HG02981 (cell line): ENCODE measurements around the gene CLDN20.
A peak's percentile ranks its signal among the peaks of the same experiment; 100 is the strongest.
"Not testable (repeated sequence)": the region's sequence is repeated elsewhere in the genome, so short reads cannot be mapped to it uniquely, and the experiment has no call there.

Experiments used
- ATAC-seq: cut with Tn5 transposase; IDR thresholded peaks from one replicate; pipeline ENCODE4 v1.9.1; 2021; ENCODE audit warnings: mild to moderate bottlenecking, moderate library complexity; ENCODE audit not compliant: unreplicated experiment

CLDN20 gene

GRCh38 chr6:155309150-155309549, 45.3 kb downstream of the CLDN20 start:
- ATAC-seq = no peak

GRCh38 chr6:155310596-155310995, 46.8 kb downstream of the CLDN20 start:
- no peak for ATAC-seq

- ATAC-seq = no peak
Observed at GRCh38 chr6:155311086-155311485, 47.3 kb downstream of the CLDN20 start.

- ATAC-seq = no peak
Observed at GRCh38 chr6:155311583-155311982, 47.8 kb downstream of the CLDN20 start.

- not testable (repeated sequence) for ATAC-seq
Observed at GRCh38 chr6:155312950-155313349, 49.1 kb downstream of the CLDN20 start.

- ATAC-seq = peak; percentile 9
Observed at GRCh38 chr6:155313602-155314091, 49.8 kb downstream of the CLDN20 start.

GRCh38 chr6:155314092-155314772, 50.4 kb downstream of the CLDN20 start, which contains the start of gene TFB1M:
Gene TFB1M (minus strand): TSS chr6:155314484. CDS start chr6:155314428, 56 bp downstream.
- ATAC-seq = peak; percentile 95

GRCh38 chr6:155314773-155315515, 51.1 kb downstream of the CLDN20 start:
- ATAC-seq = peak; percentile 53

GRCh38 chr6:155315516-155315871, 51.7 kb downstream of the CLDN20 start:
- ATAC-seq = no peak

GRCh38 chr6:155316419-155316818, 52.6 kb downstream of the CLDN20 start:
- ATAC-seq = no peak

- no peak for ATAC-seq
Observed at GRCh38 chr6:155317186-155317585, 53.4 kb downstream of the CLDN20 start.

GRCh38 chr6:155319902-155320301, 56.1 kb downstream of the CLDN20 start:
- no peak for ATAC-seq

- ATAC-seq = no peak
Observed at GRCh38 chr6:155324172-155324571, 60.4 kb downstream of the CLDN20 start.

GRCh38 chr6:155324993-155325392, 61.2 kb downstream of the CLDN20 start:
- no peak for ATAC-seq

- ATAC-seq = no peak
Observed at GRCh38 chr6:155325700-155326516, 62.1 kb downstream of the CLDN20 start.
